Progenitor cell of endocrine pancreas (in vitro differentiated cells): ENCODE data around the gene IDH3B. TPM values are rescaled to one million over a fixed set of nuclear protein-coding genes. Genes with fewer than 3 reads are reported as not detected.

Experiments
- DNase-seq: peaks from one replicate; pipeline ENCODE4 v3.0.0; 2021; ENCODE audit warnings: low spot score; ENCODE audit not compliant: unreplicated experiment
- H3K27ac Mint-ChIP-seq: 2 replicates; pipeline ENCODE4 v1.8.0; 2021; ENCODE audit warnings: mild to moderate bottlenecking, moderate library complexity, mixed read lengths
- H3K27me3 Mint-ChIP-seq: 2 replicates; pipeline ENCODE4 v1.8.0; 2021; ENCODE audit warnings: mixed read lengths
- H3K36me3 Mint-ChIP-seq: 2 replicates; pipeline ENCODE4 v1.8.0; 2022; ENCODE audit warnings: mixed read lengths; ENCODE audit not compliant: insufficient read depth
- H3K4me1 Mint-ChIP-seq: 2 replicates; pipeline ENCODE4 v1.8.0; 2021; ENCODE audit warnings: low read depth, mixed read lengths
- H3K4me3 Mint-ChIP-seq: 2 replicates; pipeline ENCODE4 v1.8.0; 2021; ENCODE audit warnings: low read depth, mild to moderate bottlenecking, moderate library complexity, mixed read lengths
- H3K9me3 Mint-ChIP-seq: 2 replicates; pipeline ENCODE4 v1.8.0; 2021; ENCODE audit warnings: low read depth, mixed read lengths
- total RNA-seq: library from RNA; stranded (reverse); gene quantifications from 2 replicates; pipeline ENCODE4 v1.2.1, GENCODE V29; 2021
- TF ChIP-seq, protein P1 (sequence below): fragments of 200-600 bp; sonication (generic); IDR thresholded peaks from one replicate; pipeline ENCODE4 v1.5.0; 2021; ENCODE audit warnings: antibody characterized with exemption, mild to moderate bottlenecking; ENCODE audit not compliant: unreplicated experiment

Gene IDH3B
- total RNA-seq, 1 donor from 2014 or later: 98.9 TPM

DNA sequence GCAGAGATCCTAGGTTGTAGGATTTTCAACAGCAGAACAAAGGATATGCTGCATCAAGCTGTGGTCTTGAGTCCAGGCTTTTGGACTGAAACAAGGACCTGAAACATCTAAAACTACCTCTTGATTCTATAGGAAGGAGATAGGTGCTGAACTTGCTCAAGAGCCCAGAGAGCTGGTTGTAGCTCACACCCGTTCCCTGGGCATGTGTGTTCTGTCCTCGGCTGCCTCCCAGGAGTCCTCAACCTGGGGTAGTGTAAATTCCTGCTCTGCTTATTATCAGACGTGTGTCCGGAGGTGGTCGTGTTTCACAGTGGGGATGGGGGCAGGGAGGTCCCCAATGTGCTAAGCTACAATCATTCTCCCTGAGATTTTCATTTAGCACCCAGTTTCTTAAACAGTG is 6.8 kb downstream of the IDH3B start:
- TF ChIP-seq, protein P1, sequence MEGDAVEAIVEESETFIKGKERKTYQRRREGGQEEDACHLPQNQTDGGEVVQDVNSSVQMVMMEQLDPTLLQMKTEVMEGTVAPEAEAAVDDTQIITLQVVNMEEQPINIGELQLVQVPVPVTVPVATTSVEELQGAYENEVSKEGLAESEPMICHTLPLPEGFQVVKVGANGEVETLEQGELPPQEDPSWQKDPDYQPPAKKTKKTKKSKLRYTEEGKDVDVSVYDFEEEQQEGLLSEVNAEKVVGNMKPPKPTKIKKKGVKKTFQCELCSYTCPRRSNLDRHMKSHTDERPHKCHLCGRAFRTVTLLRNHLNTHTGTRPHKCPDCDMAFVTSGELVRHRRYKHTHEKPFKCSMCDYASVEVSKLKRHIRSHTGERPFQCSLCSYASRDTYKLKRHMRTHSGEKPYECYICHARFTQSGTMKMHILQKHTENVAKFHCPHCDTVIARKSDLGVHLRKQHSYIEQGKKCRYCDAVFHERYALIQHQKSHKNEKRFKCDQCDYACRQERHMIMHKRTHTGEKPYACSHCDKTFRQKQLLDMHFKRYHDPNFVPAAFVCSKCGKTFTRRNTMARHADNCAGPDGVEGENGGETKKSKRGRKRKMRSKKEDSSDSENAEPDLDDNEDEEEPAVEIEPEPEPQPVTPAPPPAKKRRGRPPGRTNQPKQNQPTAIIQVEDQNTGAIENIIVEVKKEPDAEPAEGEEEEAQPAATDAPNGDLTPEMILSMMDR: no peak
- H3K27ac Mint-ChIP-seq: peak overlapping the region; percentile 33
- no peak overlapping the region for H3K4me3 Mint-ChIP-seq
- no peak for DNase-seq
- no peaks in the 10 kb centered on the region for H3K27me3 Mint-ChIP-seq
- H3K36me3 Mint-ChIP-seq: peaks cover 43% of the 10 kb centered on the region
- H3K9me3 Mint-ChIP-seq: no peaks in the 10 kb centered on the region
- H3K4me1 Mint-ChIP-seq: peaks cover 15% of the 10 kb centered on the region

DNA sequence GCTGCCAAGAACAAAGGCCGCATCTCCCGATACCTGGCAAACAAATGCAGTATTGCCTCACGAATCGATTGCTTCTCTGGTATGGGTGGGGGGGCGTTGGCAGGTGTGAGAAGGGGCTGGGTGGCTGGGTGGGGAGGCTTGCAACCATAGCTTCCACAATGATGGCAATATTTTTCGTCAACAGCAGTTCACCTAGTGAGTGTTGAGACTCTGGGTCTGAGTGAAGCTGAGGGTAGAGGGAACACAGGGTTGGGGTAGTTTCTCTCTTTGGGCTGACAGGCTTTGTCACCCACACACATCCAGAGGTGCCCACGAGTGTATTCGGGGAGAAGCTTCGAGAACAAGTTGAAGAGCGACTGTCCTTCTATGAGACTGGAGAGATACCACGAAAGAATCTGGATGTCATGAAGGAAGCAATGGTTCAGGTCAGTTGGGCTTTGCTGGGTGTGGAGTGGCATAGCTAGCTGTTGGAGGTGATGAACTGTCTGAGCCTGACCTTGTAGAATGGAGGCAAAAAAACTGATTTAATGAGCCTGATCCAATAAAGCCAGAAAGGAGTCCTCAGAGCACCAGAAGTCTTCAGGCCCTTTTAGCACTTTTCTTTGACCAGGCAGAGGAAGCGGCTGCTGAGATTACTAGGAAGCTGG is 7.4 kb downstream of the IDH3B start:
- no peaks in the 10 kb centered on the region for H3K9me3 Mint-ChIP-seq
- H3K4me3 Mint-ChIP-seq: no peak overlapping the region
- H3K4me1 Mint-ChIP-seq: peaks cover 15% of the 10 kb centered on the region
- DNase-seq: no peak
- no peaks in the 10 kb centered on the region for H3K27me3 Mint-ChIP-seq
- TF ChIP-seq, protein P1: no peak
- H3K36me3 Mint-ChIP-seq: peaks cover 39% of the 10 kb centered on the region
- H3K27ac Mint-ChIP-seq: peak overlapping the region; percentile 33

DNA sequence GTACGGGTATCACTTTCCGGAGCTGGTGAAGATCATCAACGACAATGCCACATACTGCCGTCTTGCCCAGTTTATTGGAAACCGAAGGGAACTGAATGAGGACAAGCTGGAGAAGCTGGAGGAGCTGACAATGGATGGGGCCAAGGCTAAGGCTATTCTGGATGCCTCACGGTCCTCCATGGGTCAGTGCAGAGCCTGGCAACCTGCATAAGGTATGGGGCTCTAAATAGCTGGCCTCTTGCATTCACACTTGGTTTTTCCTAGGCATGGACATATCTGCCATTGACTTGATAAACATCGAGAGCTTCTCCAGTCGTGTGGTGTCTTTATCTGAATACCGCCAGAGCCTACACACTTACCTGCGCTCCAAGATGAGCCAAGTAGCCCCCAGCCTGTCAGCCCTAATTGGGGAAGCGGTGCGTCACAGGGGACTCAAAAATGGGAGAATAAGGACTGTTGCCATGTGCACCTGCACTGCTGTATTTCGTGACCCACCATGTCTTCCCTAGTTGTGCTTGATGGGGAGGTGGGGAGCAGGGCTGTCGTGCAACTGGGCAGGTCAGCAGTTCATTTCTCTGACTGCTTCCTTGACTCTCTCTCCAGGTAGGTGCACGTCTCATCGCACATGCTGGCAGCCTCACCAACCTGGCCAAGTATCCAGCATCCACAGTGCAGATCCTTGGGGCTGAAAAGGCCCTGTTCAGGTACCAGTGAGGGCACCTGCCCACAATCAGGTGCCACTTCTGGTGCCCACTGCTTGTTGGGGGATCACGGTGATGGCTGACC is 8.5 kb downstream of the IDH3B start:
- Mint-ChIP-seq H3K36me3 (peaks cover 36% of the 10 kb centered on the region), H3K4me1 (peaks cover 15% of the 10 kb centered on the region), H3K27ac (peak overlapping the region; percentile 16), H3K9me3 (no peaks in the 10 kb centered on the region), H3K4me3 (no peak overlapping the region), H3K27me3 (no peaks in the 10 kb centered on the region)
- TF ChIP-seq, protein P1: no peak
- DNase-seq: no peak

DNA sequence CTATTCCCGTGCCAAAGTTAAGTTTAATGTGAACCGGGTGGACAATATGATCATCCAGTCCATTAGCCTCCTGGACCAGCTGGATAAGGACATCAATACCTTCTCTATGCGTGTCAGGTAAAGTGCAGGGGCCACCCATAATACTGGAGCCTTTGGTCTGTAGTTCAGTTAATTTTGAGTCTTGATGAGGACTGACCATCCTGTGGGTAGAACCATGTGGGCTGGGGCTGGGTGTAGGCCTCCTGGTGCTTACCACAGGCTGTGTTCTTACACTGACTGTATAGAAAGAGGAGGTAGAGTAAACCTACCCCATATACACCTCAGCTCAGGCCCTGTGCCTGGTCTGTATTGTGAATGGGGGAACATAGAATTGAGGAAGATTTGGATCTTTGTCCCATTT is 9.2 kb downstream of the IDH3B start:
- peaks cover 35% of the 10 kb centered on the region for H3K36me3 Mint-ChIP-seq
- H3K27ac Mint-ChIP-seq: peak overlapping the region; percentile 16
- H3K9me3 Mint-ChIP-seq: no peaks in the 10 kb centered on the region

DNA sequence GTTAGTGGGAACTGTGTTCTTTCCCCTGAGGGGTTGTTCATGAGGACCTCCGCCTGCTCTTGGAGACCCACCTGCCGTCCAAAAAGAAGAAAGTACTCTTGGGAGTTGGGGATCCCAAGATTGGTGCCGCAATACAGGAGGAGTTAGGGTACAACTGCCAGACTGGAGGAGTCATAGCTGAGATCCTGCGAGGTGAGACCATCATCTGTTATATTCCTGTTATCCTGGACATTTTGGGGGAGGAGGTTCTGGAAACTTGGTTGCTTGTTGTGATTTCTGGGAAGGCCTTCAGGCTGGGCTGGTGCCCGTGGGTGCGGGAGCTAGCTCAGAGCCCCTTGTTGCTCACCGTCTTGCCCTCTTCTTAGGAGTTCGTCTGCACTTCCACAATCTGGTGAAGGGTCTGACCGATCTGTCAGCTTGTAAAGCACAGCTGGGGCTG is 9.6 kb downstream of the IDH3B start:
- TF ChIP-seq, protein P1: no peak
- DNase-seq: no peak
- H3K9me3 Mint-ChIP-seq: no peaks in the 10 kb centered on the region
- peaks cover 15% of the 10 kb centered on the region for H3K4me1 Mint-ChIP-seq
- H3K27ac Mint-ChIP-seq: no peak overlapping the region
- H3K4me3 Mint-ChIP-seq: peak overlapping the region; percentile 88
- peaks cover 35% of the 10 kb centered on the region for H3K36me3 Mint-ChIP-seq
- no peaks in the 10 kb centered on the region for H3K27me3 Mint-ChIP-seq

More for the DNA sequence above, 9.2 kb downstream of the IDH3B start:
- H3K4me3 Mint-ChIP-seq: peak overlapping the region; percentile 88
- no peaks in the 10 kb centered on the region for H3K27me3 Mint-ChIP-seq
- H3K4me1 Mint-ChIP-seq: peaks cover 15% of the 10 kb centered on the region
- TF ChIP-seq, protein P1: no peak
- DNase-seq: no peak
